Mesenchymal stem cell (in vitro differentiated cells and primary cell): ENCODE data around the gene ZNF488.

ENCODE experiments used
- DNase-seq: peaks from one replicate; pipeline ENCODE4 v3.0.0-alpha.2; 2013
- H2AFZ ChIP-seq: one replicate; pipeline ENCODE4 v1.6.1; 2013; ENCODE audit warnings: low read depth, mild to moderate bottlenecking, control low read depth, inconsistent platforms, low read length, moderate library complexity
- H2AK5ac ChIP-seq: 2 replicates; pipeline ENCODE4 v1.6.1; 2013; ENCODE audit warnings: low read length, moderate library complexity, mild to moderate bottlenecking, inconsistent platforms; ENCODE audit not compliant: severe bottlenecking
- H2BK120ac ChIP-seq: one replicate; pipeline ENCODE4 v1.6.1; 2013; ENCODE audit warnings: low read depth, mild to moderate bottlenecking, inconsistent platforms, low read length, moderate library complexity
- H2BK12ac ChIP-seq, 2 experiments: one replicate each; pipeline ENCODE4 v1.6.1; 2013; ENCODE audit warnings: inconsistent platforms in 2 of 2, low read length in 2 of 2, mild to moderate bottlenecking in 2 of 2, moderate library complexity in 2 of 2, control low read depth in 1 of 2
- H2BK15ac ChIP-seq: one replicate; pipeline ENCODE4 v1.6.1; 2013; ENCODE audit warnings: mild to moderate bottlenecking, low read depth, inconsistent platforms; ENCODE audit not compliant: poor library complexity, severe bottlenecking
- H2BK5ac ChIP-seq: 2 replicates; pipeline ENCODE4 v1.6.1; 2013; ENCODE audit warnings: low read depth, mild to moderate bottlenecking, low read length, control low read depth, inconsistent platforms; ENCODE audit not compliant: poor library complexity, severe bottlenecking
- H3K14ac ChIP-seq, 2 experiments: one replicate each; pipeline ENCODE4 v1.6.1; 2013; ENCODE audit warnings: inconsistent platforms in 2 of 2, low read length in 2 of 2, control low read depth in 1 of 2, mild to moderate bottlenecking in 1 of 2, moderate library complexity in 1 of 2
- H3K18ac ChIP-seq, 2 experiments: one replicate each; pipeline ENCODE4 v1.6.1; 2013; ENCODE audit warnings: inconsistent platforms in 2 of 2, low read length in 2 of 2, control low read depth in 1 of 2, low read depth in 1 of 2, mild to moderate bottlenecking in 1 of 2
- H3K23ac ChIP-seq, 2 experiments: one replicate each; pipeline ENCODE4 v1.6.1; 2013; ENCODE audit warnings: inconsistent platforms in 2 of 2, low read length in 2 of 2, mild to moderate bottlenecking in 2 of 2, moderate library complexity in 2 of 2, control low read depth in 1 of 2
- H3K27ac ChIP-seq: 2 replicates; pipeline ENCODE4 v1.5.1; 2013; ENCODE audit warnings: mild to moderate bottlenecking, moderate library complexity, low read length, control low read depth, inconsistent platforms; ENCODE audit not compliant: poor library complexity, severe bottlenecking
- H3K27me3 ChIP-seq, 2 experiments: 2 replicates each; pipeline versions ENCODE4 v1.6.1 to v1.7.0; 2013; ENCODE audit warnings: low read length in 2 of 2, mild to moderate bottlenecking in 2 of 2, moderate library complexity in 2 of 2, control low read depth in 1 of 2, inconsistent platforms in 1 of 2; ENCODE audit not compliant: control insufficient read depth in 1 of 2, insufficient read depth in 1 of 2
- H3K36me3 ChIP-seq, 2 experiments: 2 replicates each; pipeline versions ENCODE4 v1.6.1 to v1.7.0; 2013; ENCODE audit warnings: low read length in 2 of 2, control low read depth in 1 of 2, inconsistent platforms in 1 of 2, low read depth in 1 of 2, mild to moderate bottlenecking in 1 of 2; ENCODE audit not compliant: insufficient read depth in 2 of 2, control insufficient read depth in 1 of 2
- H3K4ac ChIP-seq, 2 experiments: one replicate each; pipeline ENCODE4 v1.6.1; 2013; ENCODE audit warnings: inconsistent platforms in 2 of 2, low read length in 2 of 2, mild to moderate bottlenecking in 2 of 2, moderate library complexity in 2 of 2, control low read depth in 1 of 2, low read depth in 1 of 2
- H3K4me1 ChIP-seq: 2 replicates; pipeline ENCODE4 v1.6.1; 2013; ENCODE audit warnings: low read depth, low read length, control low read depth; ENCODE audit not compliant: control insufficient read depth, insufficient read depth
- H3K4me2 ChIP-seq: 2 replicates; pipeline ENCODE4 v1.6.1; 2013; ENCODE audit warnings: low read length, mild to moderate bottlenecking, inconsistent platforms; ENCODE audit not compliant: poor library complexity, severe bottlenecking
- H3K4me3 ChIP-seq, 2 experiments: 2 replicates each; pipeline versions ENCODE4 v1.5.1 to v1.7.0; 2013; ENCODE audit warnings: low read length in 2 of 2, mild to moderate bottlenecking in 2 of 2, control low read depth in 1 of 2, low read depth in 1 of 2; ENCODE audit not compliant: insufficient read depth in 1 of 2
- H3K79me1 ChIP-seq: replicated peaks from 2 replicates; pipeline ENCODE4 v1.6.1; 2013; ENCODE audit warnings: mild to moderate bottlenecking, control low read depth, low read length, inconsistent platforms; ENCODE audit not compliant: poor library complexity, severe bottlenecking
- H3K9ac ChIP-seq: 2 replicates; pipeline ENCODE4 v1.7.0; 2013; ENCODE audit warnings: mild to moderate bottlenecking, low read length, moderate library complexity
- H3K9me3 ChIP-seq: 2 replicates; pipeline ENCODE4 v1.7.0; 2013; ENCODE audit warnings: mild to moderate bottlenecking, low read length; ENCODE audit not compliant: control insufficient read depth
- H4K8ac ChIP-seq: one replicate; pipeline ENCODE4 v1.6.1; 2013; ENCODE audit warnings: inconsistent platforms, mild to moderate bottlenecking, low read length, moderate library complexity
- H4K91ac ChIP-seq: one replicate; pipeline ENCODE4 v1.6.1; 2013; ENCODE audit warnings: mild to moderate bottlenecking, low read length, inconsistent platforms
- WGBS: methylation state at CpG from one replicate; pipeline ENCODE4 v1.1.7; 2013; ENCODE audit warnings: mixed read lengths; 5-methylcytosine and 5-hydroxymethylcytosine counted together

The ZNF488 gene

DNA sequence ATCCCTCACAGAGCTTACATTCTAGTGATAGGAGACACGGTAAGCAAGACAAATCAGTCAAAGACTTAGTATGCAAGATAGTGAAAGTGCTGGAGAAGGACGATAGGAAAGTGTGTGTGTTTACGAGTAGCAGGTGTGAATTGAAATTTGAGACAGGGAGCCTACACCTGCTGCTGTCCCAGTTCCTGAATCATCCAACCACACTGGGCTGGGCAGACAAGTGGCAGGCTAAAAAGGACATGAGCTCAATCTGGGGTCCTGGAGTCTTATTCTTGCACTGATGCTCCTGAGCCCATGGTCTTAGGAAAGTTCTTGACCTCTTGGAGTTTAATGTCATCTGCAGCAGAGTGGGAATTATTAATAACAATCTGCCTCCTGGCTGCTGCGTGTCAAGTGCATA, 19.7 kb downstream of the ZNF488 start:
- Histone ChIP-seq H2BK120ac (no peak overlapping the region), H3K27me3 (peaks cover 0 to 38% of the 10 kb centered on the region in 2 experiments), H2BK5ac (no peak overlapping the region), H3K4ac (no peak overlapping the region), H3K14ac (no peak overlapping the region), H2BK12ac (no peak overlapping the region), H3K36me3 (peaks cover 0 to 8% of the 10 kb centered on the region in 2 experiments), H3K23ac (no peak overlapping the region), H3K4me3 (no peak overlapping the region), H4K8ac (no peak overlapping the region), H2AK5ac (no peak overlapping the region), H3K27ac (no peak overlapping the region), H2AFZ (no peak overlapping the region), H2BK15ac (no peak overlapping the region), H3K4me1 (peaks cover 15% of the 10 kb centered on the region), H3K79me1 (no peaks in the 10 kb centered on the region), H3K9me3 (no peaks in the 10 kb centered on the region), H3K18ac (no peak overlapping the region), H3K9ac (no peak overlapping the region), H4K91ac (no peak overlapping the region), H3K4me2 (no peak overlapping the region)
- WGBS: 70% methylated on average over 4 of the region's 4 CpGs
- DNase-seq: no peak

DNA sequence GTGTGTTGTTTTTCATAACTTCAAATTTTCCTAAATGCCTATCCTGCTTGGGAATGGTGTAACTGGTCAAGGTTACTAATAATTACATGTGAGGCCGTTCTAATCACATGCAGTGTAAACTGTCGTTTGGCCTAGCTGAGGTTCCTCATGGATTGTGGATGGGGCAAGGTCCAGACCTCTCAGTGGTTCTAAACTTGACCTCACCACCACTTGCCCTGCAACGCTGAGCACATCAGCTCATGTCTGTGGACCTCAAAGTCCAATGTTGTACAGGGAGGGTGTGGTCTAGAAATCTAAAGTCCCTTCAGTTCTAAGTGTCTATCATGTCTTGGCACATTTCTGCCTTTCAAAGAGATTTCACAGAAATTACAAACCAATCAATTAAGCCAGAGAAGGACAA, 20.3 kb downstream of the ZNF488 start:
- H3K36me3 ChIP-seq: peaks cover 0 to 8% of the 10 kb centered on the region in 2 experiments
- peaks cover 0 to 41% of the 10 kb centered on the region in 2 experiments for H3K27me3 ChIP-seq
- no peak overlapping the region for H3K4me3 ChIP-seq
- H3K4me1 ChIP-seq: peaks cover 15% of the 10 kb centered on the region
- H3K9me3 ChIP-seq: no peaks in the 10 kb centered on the region
- H2AFZ ChIP-seq: no peak overlapping the region
- no peak overlapping the region for H3K4me2 ChIP-seq
- H4K8ac ChIP-seq: no peak overlapping the region
- no peak overlapping the region for H2BK15ac ChIP-seq
- H3K79me1 ChIP-seq: no peaks in the 10 kb centered on the region
- H3K27ac ChIP-seq: no peak overlapping the region
- no peak overlapping the region for H2BK5ac ChIP-seq
- no peak overlapping the region for H3K4ac ChIP-seq
- WGBS: 96% methylated on average over 3 of the region's 3 CpGs
- H3K9ac ChIP-seq: no peak overlapping the region
- no peak overlapping the region for H3K14ac ChIP-seq
- no peak overlapping the region for H2BK120ac ChIP-seq
- no peak overlapping the region for H4K91ac ChIP-seq
- H2BK12ac ChIP-seq: no peak overlapping the region
- no peak overlapping the region for H3K23ac ChIP-seq
- H2AK5ac ChIP-seq: no peak overlapping the region
- H3K18ac ChIP-seq: no peak overlapping the region
- no peak for DNase-seq

DNA sequence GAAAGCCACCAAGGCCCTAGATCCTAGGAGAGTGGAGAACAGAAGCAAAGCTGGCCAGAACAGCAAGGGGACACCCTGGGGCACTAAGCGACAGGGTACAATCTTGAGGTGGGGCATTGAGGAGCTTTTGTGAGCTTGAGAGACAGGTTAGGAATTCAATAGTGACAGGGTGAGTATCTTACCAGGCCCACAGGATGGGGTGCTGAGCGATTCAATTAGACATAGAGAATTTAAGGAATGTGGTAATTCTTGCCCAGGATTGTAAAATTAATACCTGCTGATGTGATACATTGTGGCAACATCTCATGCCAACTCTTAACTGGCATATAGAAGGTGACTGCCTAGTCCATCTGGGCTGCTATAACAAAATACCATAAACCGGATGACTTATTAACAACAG, 21.9 kb downstream of the ZNF488 start:
- H3K4me1 ChIP-seq: peaks cover 5% of the 10 kb centered on the region
- no peaks in the 10 kb centered on the region for H3K9me3 ChIP-seq
- H2BK12ac ChIP-seq: no peak overlapping the region
- H2BK120ac ChIP-seq: no peak overlapping the region
- no peak overlapping the region for H3K23ac ChIP-seq
- WGBS: 95% methylated on average over 3 of the region's 3 CpGs
- H3K4me2 ChIP-seq: no peak overlapping the region
- no peak overlapping the region for H2BK15ac ChIP-seq
- H2AK5ac ChIP-seq: no peak overlapping the region
- no peak overlapping the region for H3K27ac ChIP-seq
- H3K14ac ChIP-seq: no peak overlapping the region
- no peaks in the 10 kb centered on the region for H3K79me1 ChIP-seq
- no peak for DNase-seq
- no peak overlapping the region for H3K18ac ChIP-seq
- no peak overlapping the region for H3K4ac ChIP-seq
- no peak overlapping the region for H2BK5ac ChIP-seq
- no peak overlapping the region for H4K8ac ChIP-seq
- no peaks in the 10 kb centered on the region for H3K36me3 ChIP-seq
- H4K91ac ChIP-seq: no peak overlapping the region
- peaks cover 0 to 45% of the 10 kb centered on the region in 2 experiments for H3K27me3 ChIP-seq
- no peak overlapping the region for H3K4me3 ChIP-seq
- H3K9ac ChIP-seq: no peak overlapping the region
- H2AFZ ChIP-seq: no peak overlapping the region

DNA sequence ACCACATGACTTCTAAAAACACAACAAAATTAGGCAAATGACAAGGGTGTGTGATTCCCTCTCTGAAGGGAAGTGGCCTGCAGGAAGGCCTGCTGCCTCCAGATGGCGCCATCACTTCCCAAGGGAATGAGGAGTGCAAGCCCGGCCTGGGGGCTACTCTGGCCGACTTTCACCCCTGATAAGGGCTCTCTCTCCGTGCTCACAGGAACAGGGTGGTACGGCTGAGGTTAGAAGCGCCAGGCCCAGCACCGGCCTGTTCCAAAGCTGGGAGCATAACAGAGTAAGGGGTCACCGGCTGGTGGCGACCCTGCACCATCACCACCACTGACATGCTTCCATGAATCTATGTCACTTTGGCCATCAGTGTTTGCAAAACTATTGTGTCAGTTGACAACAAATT, 22.8 kb downstream of the ZNF488 start:
- Histone ChIP-seq H3K23ac (no peak overlapping the region), H3K4me3 (no peak overlapping the region), H2AK5ac (no peak overlapping the region), H3K4ac (no peak overlapping the region), H3K36me3 (no peaks in the 10 kb centered on the region), H3K79me1 (no peaks in the 10 kb centered on the region), H2BK120ac (no peak overlapping the region), H3K14ac (no peak overlapping the region), H2BK15ac (no peak overlapping the region), H2AFZ (no peak overlapping the region), H3K9ac (no peak overlapping the region), H3K27ac (no peak overlapping the region), H3K18ac (no peak overlapping the region), H4K8ac (no peak overlapping the region), H4K91ac (no peak overlapping the region), H2BK12ac (no peak overlapping the region), H2BK5ac (no peak overlapping the region), H3K4me2 (no peak overlapping the region), H3K27me3 (peaks cover 0 to 36% of the 10 kb centered on the region in 2 experiments), H3K4me1 (peaks cover 5% of the 10 kb centered on the region), H3K9me3 (no peaks in the 10 kb centered on the region)
- peak; percentile 32 for DNase-seq
- 36% methylated on average over 9 of the region's 9 CpGs for WGBS
